ENCODE data around the gene EXOC4. TPM values are rescaled to one million over a fixed set of nuclear protein-coding genes. Genes with fewer than 3 reads are reported as not detected.

Gene EXOC4
- total RNA-seq, 4 donors from 2014 or later: 60.0 to 187 (median 80.1) TPM

- DNase-seq (ENCODE audit: low spot score in 2 of 2): no peak
- Histone ChIP-seq H3K27me3 (no peaks in the 10 kb centered on the region), H3K36me3 (no peaks in the 10 kb centered on the region), H3K27ac (no peak overlapping the region), H3K4me1 (no peaks in the 10 kb centered on the region), H3K9me3 (no peaks in the 10 kb centered on the region), H3K4me3 (no peak overlapping the region)
- TF ChIP-seq POLR2A (IDR thresholded peaks at IDR 0.05): no peak
- TF ChIP-seq EP300 (IDR thresholded peaks at IDR 0.05): no peak
- WGBS: 80% methylated on average over 3 of the region's 3 CpGs
Observed at GRCh38 chr7:133550145-133550544, 297.3 kb downstream of the EXOC4 start.

GRCh38 chr7:133550811-133551210 is 297.9 kb downstream of the EXOC4 start:
- no peak for DNase-seq (ENCODE audit: low spot score in 2 of 2)
- no peak overlapping the region for H3K27ac ChIP-seq
- 96% methylated on average over 4 of the region's 4 CpGs for WGBS
- H3K27me3 ChIP-seq: no peaks in the 10 kb centered on the region
- no peak overlapping the region for H3K4me3 ChIP-seq
- no peaks in the 10 kb centered on the region for H3K4me1 ChIP-seq
- no peaks in the 10 kb centered on the region for H3K36me3 ChIP-seq
- no peak for TF ChIP-seq POLR2AphosphoS5 (IDR thresholded peaks at IDR 0.05)
- TF ChIP-seq POLR2A (IDR thresholded peaks at IDR 0.05): no peak
- TF ChIP-seq EP300 (IDR thresholded peaks at IDR 0.05): no peak
- TF ChIP-seq CTCF (IDR thresholded peaks at IDR 0.05): no peak
- no peaks in the 10 kb centered on the region for H3K9me3 ChIP-seq

- Histone ChIP-seq H3K4me3 (no peak overlapping the region), H3K4me1 (no peaks in the 10 kb centered on the region), H3K9me3 (no peaks in the 10 kb centered on the region), H3K27ac (no peak overlapping the region), H3K27me3 (no peaks in the 10 kb centered on the region), H3K36me3 (no peaks in the 10 kb centered on the region)
- no peak for TF ChIP-seq POLR2A (IDR thresholded peaks at IDR 0.05)
- TF ChIP-seq CTCF (IDR thresholded peaks at IDR 0.05): no peak
- no peak for TF ChIP-seq POLR2AphosphoS5 (IDR thresholded peaks at IDR 0.05)
- TF ChIP-seq EP300 (IDR thresholded peaks at IDR 0.05): no peak
- no peak for DNase-seq (ENCODE audit: low spot score in 2 of 2)
- WGBS: 96% methylated on average over 4 of the region's 4 CpGs
Observed at GRCh38 chr7:133551466-133551865, 298.6 kb downstream of the EXOC4 start.

GRCh38 chr7:133552079-133552478 is 299.2 kb downstream of the EXOC4 start:
- no peaks in the 10 kb centered on the region for H3K36me3 ChIP-seq
- no peaks in the 10 kb centered on the region for H3K27me3 ChIP-seq
- 97% methylated on average over 1 of the region's 1 CpG for WGBS
- H3K9me3 ChIP-seq: no peaks in the 10 kb centered on the region
- DNase-seq (ENCODE audit: low spot score in 2 of 2): no peak
- TF ChIP-seq POLR2AphosphoS5 (IDR thresholded peaks at IDR 0.05): no peak
- TF ChIP-seq CTCF (IDR thresholded peaks at IDR 0.05): no peak
- no peak for TF ChIP-seq POLR2A (IDR thresholded peaks at IDR 0.05)
- TF ChIP-seq EP300 (IDR thresholded peaks at IDR 0.05): no peak
- no peaks in the 10 kb centered on the region for H3K4me1 ChIP-seq
- H3K4me3 ChIP-seq: no peak overlapping the region
- no peak overlapping the region for H3K27ac ChIP-seq

- no peaks in the 10 kb centered on the region for H3K27me3 ChIP-seq
- no peak overlapping the region for H3K4me3 ChIP-seq
- H3K27ac ChIP-seq: no peak overlapping the region
- DNase-seq (ENCODE audit: low spot score in 2 of 2): no peak
- no peaks in the 10 kb centered on the region for H3K9me3 ChIP-seq
- WGBS: 100% methylated on average over 2 of the region's 2 CpGs
- H3K36me3 ChIP-seq: no peaks in the 10 kb centered on the region
- TF ChIP-seq POLR2A (IDR thresholded peaks at IDR 0.05) (no peak), CTCF (IDR thresholded peaks at IDR 0.05) (no peak), EP300 (IDR thresholded peaks at IDR 0.05) (no peak), POLR2AphosphoS5 (IDR thresholded peaks at IDR 0.05) (no peak)
- no peaks in the 10 kb centered on the region for H3K4me1 ChIP-seq
Observed at GRCh38 chr7:133554330-133554729, 301.5 kb downstream of the EXOC4 start.

GRCh38 chr7:133556048-133556447 is 303.2 kb downstream of the EXOC4 start:
- no peak for TF ChIP-seq EP300 (IDR thresholded peaks at IDR 0.05)

More at GRCh38 chr7:133556048-133556447, 303.2 kb downstream of the EXOC4 start:
- Histone ChIP-seq H3K36me3 (no peaks in the 10 kb centered on the region), H3K4me3 (no peak overlapping the region), H3K9me3 (no peaks in the 10 kb centered on the region), H3K4me1 (no peaks in the 10 kb centered on the region), H3K27ac (no peak overlapping the region), H3K27me3 (no peaks in the 10 kb centered on the region)
- WGBS: 46% methylated on average over 2 of the region's 2 CpGs
- DNase-seq (ENCODE audit: low spot score in 2 of 2): no peak
